ENCODE data around the gene SBNO1. TPM values are rescaled to one million over a fixed set of nuclear protein-coding genes. Genes with fewer than 3 reads are reported as not detected.
"Not testable (repeated sequence)": the region's sequence is repeated elsewhere in the genome, so short reads cannot be mapped to it uniquely, and the experiment has no call there.

The SBNO1 gene
- total RNA-seq, 1 donor from 2014 or later: 50.4 TPM

DNA sequence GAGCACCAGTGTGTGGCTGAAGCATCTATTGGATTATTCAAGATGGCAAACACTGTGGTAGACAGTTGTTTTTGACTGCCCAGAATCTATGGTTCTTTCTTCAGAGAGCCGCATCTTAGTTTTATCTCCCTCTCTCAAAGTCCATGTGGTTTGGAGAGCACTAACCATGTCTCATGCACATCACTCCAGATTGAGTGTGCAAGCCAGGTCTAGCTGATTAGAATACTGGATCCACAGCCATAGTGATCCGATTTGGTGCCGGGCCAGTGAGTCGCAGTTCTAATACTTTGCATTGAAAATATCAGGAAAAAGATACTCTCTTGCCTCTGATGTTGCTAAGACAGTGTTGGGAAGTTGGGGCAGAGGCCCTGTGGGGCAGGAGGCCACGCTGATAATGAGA is 4.6 kb upstream of the SBNO1 start:
- FAIRE-seq (no peak), DNase-seq (ENCODE audit: low read depth) (no peak)
- TF ChIP-seq EZH2 (IDR thresholded peaks at IDR 0.05; ENCODE audit: insufficient read depth, low read length): no peak
- TF ChIP-seq, protein P1, sequence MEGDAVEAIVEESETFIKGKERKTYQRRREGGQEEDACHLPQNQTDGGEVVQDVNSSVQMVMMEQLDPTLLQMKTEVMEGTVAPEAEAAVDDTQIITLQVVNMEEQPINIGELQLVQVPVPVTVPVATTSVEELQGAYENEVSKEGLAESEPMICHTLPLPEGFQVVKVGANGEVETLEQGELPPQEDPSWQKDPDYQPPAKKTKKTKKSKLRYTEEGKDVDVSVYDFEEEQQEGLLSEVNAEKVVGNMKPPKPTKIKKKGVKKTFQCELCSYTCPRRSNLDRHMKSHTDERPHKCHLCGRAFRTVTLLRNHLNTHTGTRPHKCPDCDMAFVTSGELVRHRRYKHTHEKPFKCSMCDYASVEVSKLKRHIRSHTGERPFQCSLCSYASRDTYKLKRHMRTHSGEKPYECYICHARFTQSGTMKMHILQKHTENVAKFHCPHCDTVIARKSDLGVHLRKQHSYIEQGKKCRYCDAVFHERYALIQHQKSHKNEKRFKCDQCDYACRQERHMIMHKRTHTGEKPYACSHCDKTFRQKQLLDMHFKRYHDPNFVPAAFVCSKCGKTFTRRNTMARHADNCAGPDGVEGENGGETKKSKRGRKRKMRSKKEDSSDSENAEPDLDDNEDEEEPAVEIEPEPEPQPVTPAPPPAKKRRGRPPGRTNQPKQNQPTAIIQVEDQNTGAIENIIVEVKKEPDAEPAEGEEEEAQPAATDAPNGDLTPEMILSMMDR (IDR thresholded peaks at IDR 0.05; ENCODE audit: insufficient read depth, low read depth, low read length): no peak
- Histone ChIP-seq H3K79me2 (ENCODE audit: insufficient read depth, low read length) (peaks cover 4% of the 10 kb centered on the region), H3K4me1 (ENCODE audit: insufficient read depth, low read length) (peaks cover 3% of the 10 kb centered on the region), H2AFZ (ENCODE audit: low read depth, low read length) (no peak overlapping the region), H3K4me2 (ENCODE audit: low read length) (no peak overlapping the region), H3K4me3 (ENCODE audit: insufficient read depth, low read depth, low read length) (no peak overlapping the region), H4K20me1 (ENCODE audit: insufficient read depth, low read length) (peaks cover under 1% of the 10 kb centered on the region), H3K27ac (ENCODE audit: low read depth, low read length) (no peak overlapping the region), H3K27me3 (ENCODE audit: insufficient read depth, low read length) (no peaks in the 10 kb centered on the region), H3K36me3 (ENCODE audit: insufficient read depth, low read length) (no peaks in the 10 kb centered on the region), H3K9me3 (ENCODE audit: insufficient read depth, low read depth, low read length) (no peaks in the 10 kb centered on the region), H3K9ac (ENCODE audit: low read length) (no peak overlapping the region)
- Mint-ChIP-seq H3K4me1 (ENCODE audit: low read depth, unreplicated experiment) (no peaks in the 10 kb centered on the region), H3K36me3 (ENCODE audit: low read depth, unreplicated experiment) (peaks cover 3% of the 10 kb centered on the region), H3K27ac (ENCODE audit: unreplicated experiment) (no peak overlapping the region), H3K9me3 (ENCODE audit: unreplicated experiment) (no peaks in the 10 kb centered on the region), H3K4me3 (ENCODE audit: unreplicated experiment) (no peak overlapping the region), H3K27me3 (ENCODE audit: low read depth, unreplicated experiment) (no peaks in the 10 kb centered on the region)

DNA sequence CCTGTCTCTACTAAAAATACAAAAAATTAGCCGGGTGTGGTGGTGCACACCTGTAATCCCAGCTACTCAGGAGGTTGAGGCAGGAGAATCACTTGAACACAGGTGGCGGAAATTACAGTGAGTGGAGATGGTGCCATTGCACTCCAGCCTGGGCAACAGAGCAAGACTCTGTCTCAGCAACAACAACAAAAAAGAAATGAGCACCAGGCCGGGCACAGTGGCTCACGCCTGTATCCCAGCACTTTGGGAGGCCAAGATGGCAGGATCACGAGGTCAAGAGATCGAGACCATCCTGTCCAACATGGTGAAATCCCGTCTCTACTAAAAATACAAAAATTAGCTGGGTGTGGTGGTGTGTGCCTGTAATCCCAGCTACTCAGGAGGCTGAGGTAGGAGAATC is 3.8 kb upstream of the SBNO1 start:
- not testable (repeated sequence) for H3K36me3 Mint-ChIP-seq (ENCODE audit: low read depth, unreplicated experiment); H3K4me2 ChIP-seq (ENCODE audit: low read length); H3K9me3 ChIP-seq (ENCODE audit: insufficient read depth, low read depth, low read length); DNase-seq (ENCODE audit: low read depth); H2AFZ ChIP-seq (ENCODE audit: low read depth, low read length); H3K27ac ChIP-seq (ENCODE audit: low read depth, low read length); H3K27me3 ChIP-seq (ENCODE audit: insufficient read depth, low read length); H4K20me1 ChIP-seq (ENCODE audit: insufficient read depth, low read length); H3K4me1 Mint-ChIP-seq (ENCODE audit: low read depth, unreplicated experiment); FAIRE-seq; H3K9ac ChIP-seq (ENCODE audit: low read length); H3K9me3 Mint-ChIP-seq (ENCODE audit: unreplicated experiment); H3K4me1 ChIP-seq (ENCODE audit: insufficient read depth, low read length); H3K4me3 ChIP-seq (ENCODE audit: insufficient read depth, low read depth, low read length); H3K4me3 Mint-ChIP-seq (ENCODE audit: unreplicated experiment); H3K36me3 ChIP-seq (ENCODE audit: insufficient read depth, low read length); H3K27ac Mint-ChIP-seq (ENCODE audit: unreplicated experiment); H3K27me3 Mint-ChIP-seq (ENCODE audit: low read depth, unreplicated experiment)
- H3K79me2 ChIP-seq (ENCODE audit: insufficient read depth, low read length): peaks cover 12% of the 10 kb centered on the region

DNA sequence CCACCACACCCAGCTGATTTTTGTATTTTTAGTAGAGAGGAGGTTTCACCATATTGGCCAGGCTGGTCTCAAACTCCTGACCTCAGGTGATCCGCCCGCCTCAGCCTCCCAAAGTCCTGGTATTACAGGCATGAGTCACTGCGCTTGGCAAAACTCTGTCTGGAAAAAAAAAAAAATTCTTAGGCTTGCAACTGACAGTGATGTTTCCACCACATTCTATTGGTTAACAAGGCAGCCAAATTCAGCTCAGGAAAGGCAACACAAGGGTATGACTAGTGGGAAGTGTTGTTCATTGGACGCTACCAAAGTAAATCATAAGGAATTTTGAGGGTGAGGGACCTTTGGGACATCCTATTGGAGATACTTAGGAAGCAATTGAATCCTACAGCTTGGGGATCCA is 2.9 kb upstream of the SBNO1 start:
- no peaks in the 10 kb centered on the region for H3K27me3 ChIP-seq (ENCODE audit: insufficient read depth, low read length)
- Mint-ChIP-seq H3K9me3 (ENCODE audit: unreplicated experiment) (no peaks in the 10 kb centered on the region), H3K27ac (ENCODE audit: unreplicated experiment) (no peak overlapping the region), H3K4me3 (ENCODE audit: unreplicated experiment) (no peak overlapping the region), H3K27me3 (ENCODE audit: low read depth, unreplicated experiment) (no peaks in the 10 kb centered on the region), H3K4me1 (ENCODE audit: low read depth, unreplicated experiment) (no peaks in the 10 kb centered on the region), H3K36me3 (ENCODE audit: low read depth, unreplicated experiment) (peaks cover 3% of the 10 kb centered on the region)
- no peak overlapping the region for H3K27ac ChIP-seq (ENCODE audit: low read depth, low read length)
- H3K4me3 ChIP-seq (ENCODE audit: insufficient read depth, low read depth, low read length): no peak overlapping the region
- peaks cover 21% of the 10 kb centered on the region for H3K79me2 ChIP-seq (ENCODE audit: insufficient read depth, low read length)
- no peak for DNase-seq (ENCODE audit: low read depth)
- no peak overlapping the region for H2AFZ ChIP-seq (ENCODE audit: low read depth, low read length)
- TF ChIP-seq, protein P1 (IDR thresholded peaks at IDR 0.05; ENCODE audit: insufficient read depth, low read depth, low read length): no peak
- TF ChIP-seq EZH2 (IDR thresholded peaks at IDR 0.05; ENCODE audit: insufficient read depth, low read length): no peak
- peaks cover 10% of the 10 kb centered on the region for H3K4me1 ChIP-seq (ENCODE audit: insufficient read depth, low read length)
- no peaks in the 10 kb centered on the region for H3K36me3 ChIP-seq (ENCODE audit: insufficient read depth, low read length)
- no peaks in the 10 kb centered on the region for H3K9me3 ChIP-seq (ENCODE audit: insufficient read depth, low read depth, low read length)
- H3K4me2 ChIP-seq (ENCODE audit: low read length): no peak overlapping the region
- FAIRE-seq: no peak
- no peak overlapping the region for H3K9ac ChIP-seq (ENCODE audit: low read length)
- H4K20me1 ChIP-seq (ENCODE audit: insufficient read depth, low read length): peaks cover 18% of the 10 kb centered on the region

All from astrocyte (in vitro differentiated cells and primary cell).